HEK293 (cell line): ENCODE measurements around the gene DNAI1.

Source experiments
- CTCF ChIA-PET: fragments of 350-600 bp; formaldehyde crosslinking; extraction: SDS; loops from one replicate; lab custom pipeline; 2021; ENCODE audit warnings: antibody characterized with exemption; lab: Yijun Ruan, JAX
- POLR2A ChIA-PET: fragments of 300-600 bp; formaldehyde crosslinking; extraction: SDS; loops from one replicate; lab custom pipeline; 2020; ENCODE audit warnings: antibody characterized with exemption, inconsistent platforms; lab: Yijun Ruan, JAX
- H3K27ac ChIP-seq: fragments of 200-500 bp; sonication (Bioruptor generic); 2 replicates; pipeline ENCODE4 v1.5.1; 2014; ENCODE audit warnings: low read depth, low read length, control low read depth, inconsistent platforms; ENCODE audit errors: extremely low read depth
- H3K36me3 ChIP-seq, 2 experiments: fragments of 200-500 bp in 1 of 2; sonication (Bioruptor generic) in 1 of 2; 1 replicate in 1 of 2; 2 replicates in 1 of 2; pipeline ENCODE4 v1.5.1; 2014 to 2017; ENCODE audit warnings: inconsistent platforms in 2 of 2, low read length in 2 of 2; ENCODE audit not compliant: control insufficient read depth in 2 of 2, insufficient read depth in 1 of 2
- H3K4me1 ChIP-seq: fragments of 200-500 bp; sonication (Bioruptor generic); 2 replicates; pipeline ENCODE4 v1.5.1; 2014; ENCODE audit warnings: mild to moderate bottlenecking, low read length, inconsistent platforms; ENCODE audit not compliant: control insufficient read depth, insufficient read depth
- H3K4me3 ChIP-seq: 2 replicates; pipeline ENCODE4 v1.5.1; 2011; ENCODE audit warnings: low read depth, mild to moderate bottlenecking, control low read depth, low read length, moderate library complexity
- H3K9me3 ChIP-seq: fragments of 200-500 bp; sonication (Bioruptor generic); 2 replicates; pipeline ENCODE4 v1.5.1; 2014; ENCODE audit warnings: low read depth, low read length, inconsistent platforms; ENCODE audit not compliant: control insufficient read depth, insufficient read depth
- EGR2 ChIP-seq: fragments of 450-650 bp; formaldehyde crosslinking; IDR thresholded peaks from 2 replicates; pipeline ENCODE4 v1.5.1; 2016; ENCODE audit warnings: low read depth, missing biosample characterization, missing genetic modification characterization
- GLIS2 ChIP-seq: fragments of 450-650 bp; formaldehyde crosslinking; IDR thresholded peaks from 2 replicates; pipeline ENCODE4 v1.5.1; 2016; ENCODE audit warnings: missing biosample characterization, missing genetic modification characterization
- KLF1 ChIP-seq: fragments of 450-650 bp; formaldehyde crosslinking; IDR thresholded peaks from 2 replicates; pipeline ENCODE4 v1.5.1; 2016; ENCODE audit warnings: missing biosample characterization, missing genetic modification characterization
- MEIS1 ChIP-seq: sonication (generic); formaldehyde crosslinking; IDR thresholded peaks from 2 replicates; pipeline ENCODE4 v1.8.1; 2022; ENCODE audit warnings: missing genetic modification reagents, mild to moderate bottlenecking, borderline replicate concordance
- ZFHX2 ChIP-seq: fragments of 450-650 bp; formaldehyde crosslinking; conservative IDR thresholded peaks from 2 replicates; pipeline ENCODE4 v1.5.1; 2016; ENCODE audit warnings: missing biosample characterization, missing genetic modification characterization
- ZIC2 ChIP-seq: fragments of 450-650 bp; formaldehyde crosslinking; IDR thresholded peaks from 2 replicates; pipeline ENCODE4 v1.5.1; 2016; ENCODE audit warnings: missing biosample characterization, missing genetic modification characterization
- ZNF302 ChIP-seq: fragments of 450-650 bp; formaldehyde crosslinking; IDR thresholded peaks from 2 replicates; pipeline ENCODE4 v1.5.1; 2016; ENCODE audit warnings: missing biosample characterization, missing genetic modification characterization, low read depth
- ZNF48 ChIP-seq: fragments of 450-650 bp; formaldehyde crosslinking; IDR thresholded peaks from 2 replicates; pipeline ENCODE4 v1.5.1; 2016; ENCODE audit warnings: missing biosample characterization, missing genetic modification characterization
- ZNF580 ChIP-seq: fragments of 450-650 bp; formaldehyde crosslinking; IDR thresholded peaks from 2 replicates; pipeline ENCODE4 v1.5.1; 2016; ENCODE audit warnings: missing biosample characterization, missing genetic modification characterization
- ZNF596 ChIP-seq: fragments of 450-650 bp; IDR thresholded peaks from 2 replicates; pipeline ENCODE4 v1.5.0; 2018; ENCODE audit warnings: missing biosample characterization, mild to moderate bottlenecking, missing genetic modification characterization, moderate library complexity
- ZNF704 ChIP-seq: fragments of 450-650 bp; formaldehyde crosslinking; IDR thresholded peaks from 2 replicates; pipeline ENCODE4 v1.5.1; 2016; ENCODE audit warnings: missing biosample characterization, missing genetic modification characterization
- ZNF776 ChIP-seq: fragments of 450-650 bp; formaldehyde crosslinking; IDR thresholded peaks from 2 replicates; pipeline ENCODE4 v1.5.0; 2017; ENCODE audit warnings: missing biosample characterization, missing genetic modification characterization, borderline replicate concordance
- TF ChIP-seq, protein P1 (sequence below): fragments of 450-650 bp; formaldehyde crosslinking; IDR thresholded peaks from 2 replicates; pipeline ENCODE4 v1.5.1; 2016; ENCODE audit warnings: missing biosample characterization, missing genetic modification characterization

The DNAI1 gene

DNA sequence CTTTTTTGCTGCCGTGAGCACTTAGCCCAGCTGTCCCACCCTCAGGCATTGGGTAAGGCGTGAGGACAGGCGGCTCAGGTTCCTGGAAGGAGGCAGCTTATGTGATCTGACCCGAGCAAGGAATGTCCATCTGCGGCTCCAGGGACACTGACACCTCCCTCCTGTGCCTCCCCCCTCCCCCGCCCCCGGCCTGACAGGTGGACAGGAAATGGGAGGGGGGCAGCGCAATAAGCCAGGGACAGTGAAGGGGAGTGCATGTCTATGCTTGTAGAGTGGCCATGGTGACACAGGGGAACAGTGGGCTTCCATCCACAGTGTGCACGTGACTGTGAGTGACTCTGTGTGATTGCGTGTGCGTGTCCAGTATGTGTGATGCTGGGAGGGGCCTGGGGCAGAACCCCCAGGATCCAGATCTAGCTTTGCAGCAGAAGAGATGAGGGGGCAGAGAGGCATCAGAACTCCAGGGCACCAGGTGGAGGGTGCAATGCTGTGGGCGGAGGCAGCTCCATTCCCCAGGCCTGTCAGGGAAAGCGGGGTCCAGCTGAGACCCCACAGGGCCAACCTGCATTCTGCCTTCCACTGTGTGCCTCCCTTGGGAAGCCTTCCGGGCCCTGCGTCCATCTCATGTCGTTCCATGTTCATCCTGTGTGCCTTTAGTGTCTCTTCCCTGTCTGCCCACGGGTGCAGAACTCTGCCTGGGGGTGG is 100.5 kb downstream of the DNAI1 start:
- peaks cover 3% of the 10 kb centered on the region; the same call in 1 of the 2 replicates for H3K4me1 ChIP-seq
- no peaks in the 10 kb centered on the region for H3K9me3 ChIP-seq
- CTCF ChIA-PET = interaction anchor here (0.6 to 2.3 kb wide), 4 partner anchors 11 to 436 kb away, joined by 3 to 13 read pairs (median 3); no protein-coding TSS in a partner anchor
- H3K36me3 ChIP-seq = no peaks in the 10 kb centered on the region
- POLR2A ChIA-PET = interaction anchor here (1.0 kb wide), 1 partner anchor 39 kb away, joined by 3 read pairs; no protein-coding TSS in a partner anchor
- H3K27ac ChIP-seq = no peak overlapping the region
- TF ChIP-seq ZNF776 (tag by site-specific recombination) (no peak), ZNF704 (tag by site-specific recombination) (no peak), ZNF596 (tag by site-specific recombination) (no peak), ZNF48 (no peak), ZNF302 (tag by site-specific recombination) (no peak), ZFHX2 (tag by site-specific recombination) (no peak; the same call in 1 of the 2 replicates), ZNF580 (tag by site-specific recombination) (no peak), MEIS1 (CRISPR knock-in tag) (no peak)
- TF ChIP-seq, protein P1, sequence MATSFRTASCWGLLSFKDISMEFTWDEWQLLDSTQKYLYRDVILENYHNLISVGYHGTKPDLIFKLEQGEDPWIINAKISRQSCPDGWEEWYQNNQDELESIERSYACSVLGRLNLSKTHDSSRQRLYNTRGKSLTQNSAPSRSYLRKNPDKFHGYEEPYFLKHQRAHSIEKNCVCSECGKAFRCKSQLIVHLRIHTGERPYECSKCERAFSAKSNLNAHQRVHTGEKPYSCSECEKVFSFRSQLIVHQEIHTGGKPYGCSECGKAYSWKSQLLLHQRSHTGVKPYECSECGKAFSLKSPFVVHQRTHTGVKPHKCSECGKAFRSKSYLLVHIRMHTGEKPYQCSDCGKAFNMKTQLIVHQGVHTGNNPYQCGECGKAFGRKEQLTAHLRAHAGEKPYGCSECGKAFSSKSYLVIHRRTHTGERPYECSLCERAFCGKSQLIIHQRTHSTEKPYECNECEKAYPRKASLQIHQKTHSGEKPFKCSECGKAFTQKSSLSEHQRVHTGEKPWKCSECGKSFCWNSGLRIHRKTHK (tag by site-specific recombination) = no peak
- TF ChIP-seq, all 188 proteins: peak for 0
- no peak overlapping the region for H3K4me3 ChIP-seq

GRCh38 chr9:34559624-34560455 is 101.2 kb downstream of the DNAI1 start:
- ChIA-PET CTCF (interaction anchor here (0.9 to 2.3 kb wide), 4 partner anchors 9 to 44 kb away, joined by 3 to 13 read pairs (median 6); no protein-coding TSS in a partner anchor), POLR2A (no interaction called here)
- H3K36me3 ChIP-seq = no peaks in the 10 kb centered on the region
- peaks cover 1% of the 10 kb centered on the region; the same call in 1 of the 2 replicates for H3K4me1 ChIP-seq
- no peaks in the 10 kb centered on the region for H3K9me3 ChIP-seq
- peak; percentile 40 for TF ChIP-seq ZFHX2 (tag by site-specific recombination)
- TF ChIP-seq ZIC2 (tag by site-specific recombination) = 0 out of 2 replicates have a peak, but pooled peaks have one; percentile 11
- TF ChIP-seq GLIS2 (tag by site-specific recombination) = no peak
- H3K4me3 ChIP-seq = no peak overlapping the region
- H3K27ac ChIP-seq = no peak overlapping the region

DNA sequence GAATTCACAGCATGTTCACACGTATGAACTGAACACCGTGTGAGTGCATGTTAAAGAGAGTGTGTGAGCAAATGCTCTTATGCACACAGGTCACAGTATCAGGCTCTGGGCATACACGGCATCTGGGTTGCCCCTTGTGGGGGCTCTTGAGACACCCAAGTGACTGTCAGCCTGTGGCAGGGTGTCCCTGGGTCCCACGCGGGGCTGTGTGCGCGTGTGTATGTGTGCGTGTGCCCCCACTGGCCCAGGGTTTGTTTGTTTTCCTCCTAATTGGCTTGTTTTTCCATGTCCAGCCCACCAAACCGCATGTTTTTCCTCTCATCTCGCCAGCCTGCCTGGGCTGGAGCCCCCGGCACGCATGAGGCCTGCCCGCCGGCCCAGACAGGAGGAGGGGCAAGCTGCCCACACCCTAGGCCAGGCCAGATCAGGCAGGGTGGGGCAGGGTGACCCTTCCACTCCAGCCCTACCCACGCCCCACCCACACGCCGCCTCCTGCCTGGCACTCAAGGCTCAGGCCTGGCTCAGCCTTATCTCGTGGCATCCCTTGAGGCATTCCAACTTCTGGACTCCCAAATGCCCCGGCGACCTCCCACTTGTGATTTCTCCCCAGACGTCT is 102.1 kb downstream of the DNAI1 start:
- Histone ChIP-seq H3K4me3 (no peak overlapping the region), H3K27ac (no peak overlapping the region), H3K4me1 (no peaks in the 10 kb centered on the region), H3K36me3 (no peaks in the 10 kb centered on the region), H3K9me3 (no peaks in the 10 kb centered on the region)
- ChIA-PET CTCF (interaction anchor here (0.8 to 1.6 kb wide), 7 partner anchors 9 to 259 kb away, joined by 3 to 8 read pairs (median 3); no protein-coding TSS in a partner anchor), POLR2A (no interaction called here)
- TF ChIP-seq EGR2 (tag by site-specific recombination) = peak; percentile 71
- TF ChIP-seq ZFHX2 (tag by site-specific recombination) = peak; percentile 72
- no peak for TF ChIP-seq GLIS2 (tag by site-specific recombination)
- TF ChIP-seq KLF1 (tag by site-specific recombination) = peak; percentile 55
